H9 (cell line): ENCODE measurements around the gene NUP98. TPM values are rescaled to one million over a fixed set of nuclear protein-coding genes. Genes with fewer than 3 reads are reported as not detected.

ENCODE experiments used
- DNase-seq: peaks from one replicate; pipeline ENCODE4 v3.0.0-alpha.2; 2017
- H2AFZ ChIP-seq: one replicate; pipeline ENCODE4 v1.6.1; 2013; ENCODE audit warnings: mild to moderate bottlenecking, low read length, control low read depth, moderate library complexity
- H2AK5ac ChIP-seq: 2 replicates; pipeline ENCODE4 v1.6.1; 2013; ENCODE audit warnings: low read length, control low read depth, mixed read lengths; ENCODE audit not compliant: insufficient read length
- H2BK120ac ChIP-seq: one replicate; pipeline ENCODE4 v1.6.1; 2013; ENCODE audit warnings: low read depth, mild to moderate bottlenecking, low read length, control low read depth, inconsistent platforms; ENCODE audit not compliant: poor library complexity, severe bottlenecking
- H2BK12ac ChIP-seq: 2 replicates; pipeline ENCODE4 v1.6.1; 2013; ENCODE audit warnings: low read length, control low read depth, mixed read lengths, low read depth; ENCODE audit not compliant: insufficient read length
- H2BK15ac ChIP-seq: 2 replicates; pipeline ENCODE4 v1.6.1; 2013; ENCODE audit warnings: low read depth, low read length, control low read depth
- H2BK20ac ChIP-seq: one replicate; pipeline ENCODE4 v1.6.1; 2013; ENCODE audit warnings: low read depth, mild to moderate bottlenecking, low read length, control low read depth, inconsistent platforms; ENCODE audit not compliant: poor library complexity, severe bottlenecking
- H2BK5ac ChIP-seq: 2 replicates; pipeline ENCODE4 v1.6.1; 2013; ENCODE audit warnings: low read length, control low read depth, mixed read lengths; ENCODE audit not compliant: insufficient read length
- H3K14ac ChIP-seq: 2 replicates; pipeline ENCODE4 v1.6.1; 2013; ENCODE audit warnings: low read length, control low read depth; ENCODE audit not compliant: insufficient read depth
- H3K18ac ChIP-seq: 2 replicates; pipeline ENCODE4 v1.6.1; 2013; ENCODE audit warnings: low read depth, mild to moderate bottlenecking, mixed read lengths, low read length, control low read depth; ENCODE audit not compliant: insufficient read length
- H3K23ac ChIP-seq: 2 replicates; pipeline ENCODE4 v1.6.1; 2013; ENCODE audit warnings: low read length, control low read depth, mixed read lengths, low read depth; ENCODE audit not compliant: insufficient read length
- H3K23me2 ChIP-seq: 2 replicates; pipeline ENCODE4 v1.6.1; 2013; ENCODE audit warnings: low read depth, mild to moderate bottlenecking, mixed read lengths, low read length, control low read depth; ENCODE audit not compliant: insufficient read length, poor library complexity, severe bottlenecking
- H3K27ac ChIP-seq: 2 replicates; pipeline ENCODE4 v1.5.1; 2013; ENCODE audit warnings: low read length, control low read depth, mixed read lengths, low read depth; ENCODE audit not compliant: insufficient read length
- H3K27me3 ChIP-seq: 2 replicates; pipeline ENCODE4 v1.6.1; 2013; ENCODE audit warnings: low read length, control low read depth, inconsistent platforms; ENCODE audit not compliant: insufficient read depth
- H3K4ac ChIP-seq: 2 replicates; pipeline ENCODE4 v1.6.1; 2013; ENCODE audit warnings: low read depth, mild to moderate bottlenecking, control low read depth, inconsistent platforms, low read length, moderate library complexity
- H3K4me1 ChIP-seq: 2 replicates; pipeline ENCODE4 v1.6.1; 2013; ENCODE audit warnings: low read length, control low read depth, inconsistent platforms; ENCODE audit not compliant: insufficient read depth
- H3K4me2 ChIP-seq: 2 replicates; pipeline ENCODE4 v1.6.1; 2013; ENCODE audit warnings: low read length, control low read depth, mixed read lengths; ENCODE audit not compliant: insufficient read length, insufficient read depth
- H3K56ac ChIP-seq: 2 replicates; pipeline ENCODE4 v1.6.1; 2013; ENCODE audit warnings: low read depth, mild to moderate bottlenecking, mixed read lengths, low read length, control low read depth; ENCODE audit not compliant: insufficient read length
- H3K79me1 ChIP-seq: 2 replicates; pipeline ENCODE4 v1.6.1; 2013; ENCODE audit warnings: low read depth, mild to moderate bottlenecking, moderate library complexity, low read length, control low read depth, inconsistent platforms; ENCODE audit not compliant: insufficient read depth, poor library complexity, severe bottlenecking
- H3K79me2 ChIP-seq: 2 replicates; pipeline ENCODE4 v1.6.1; 2013; ENCODE audit warnings: low read length, control low read depth, inconsistent platforms; ENCODE audit not compliant: insufficient read depth
- H3K9ac ChIP-seq: 2 replicates; pipeline ENCODE4 v1.6.1; 2013; ENCODE audit warnings: low read length, control low read depth, mixed read lengths; ENCODE audit not compliant: insufficient read length; ENCODE audit errors: extremely low read depth
- H3K9me3 ChIP-seq: one replicate; pipeline ENCODE4 v1.6.1; 2013; ENCODE audit warnings: low read depth, low read length, inconsistent platforms; ENCODE audit not compliant: control insufficient read depth
- H3T11ph ChIP-seq: one replicate; pipeline ENCODE4 v1.6.1; 2013; ENCODE audit warnings: mild to moderate bottlenecking, low read length, control low read depth, inconsistent platforms
- H4K20me1 ChIP-seq: one replicate; pipeline ENCODE4 v1.6.1; 2013; ENCODE audit not compliant: control insufficient read depth, insufficient read length, insufficient read depth
- H4K5ac ChIP-seq: 2 replicates; pipeline ENCODE4 v1.6.1; 2013; ENCODE audit warnings: low read depth, mild to moderate bottlenecking, mixed read lengths, low read length, control low read depth; ENCODE audit not compliant: insufficient read length
- H4K8ac ChIP-seq: replicated peaks from 2 replicates; pipeline ENCODE4 v1.6.1; 2013; ENCODE audit warnings: low read length, control low read depth, mixed read lengths, low read depth; ENCODE audit not compliant: insufficient read length
- H4K91ac ChIP-seq: 2 replicates; pipeline ENCODE4 v1.6.1; 2013; ENCODE audit warnings: low read depth, mild to moderate bottlenecking, moderate library complexity, mixed read lengths, low read length, control low read depth; ENCODE audit not compliant: insufficient read length
- H3K27ac Mint-ChIP-seq, 3 experiments: 2 replicates in 2 of 3; 3 replicates in 1 of 3; pipeline ENCODE4 v1.8.0; 2020 to 2021; ENCODE audit warnings: mixed read lengths in 3 of 3, mild to moderate bottlenecking in 1 of 3, moderate library complexity in 1 of 3
- H3K27me3 Mint-ChIP-seq: 2 replicates; pipeline ENCODE4 v1.8.0; 2021; ENCODE audit warnings: low read depth, mild to moderate bottlenecking, moderate library complexity, mixed read lengths
- H3K36me3 Mint-ChIP-seq, 3 experiments: 2 replicates in 2 of 3; 3 replicates in 1 of 3; pipeline ENCODE4 v1.8.0; 2020 to 2021; ENCODE audit warnings: low read depth in 3 of 3, mixed read lengths in 3 of 3; ENCODE audit not compliant: insufficient read depth in 1 of 3
- H3K4me1 Mint-ChIP-seq, 2 experiments: 2 replicates each; pipeline ENCODE4 v1.8.0; 2020; ENCODE audit warnings: mixed read lengths in 2 of 2
- H3K4me3 Mint-ChIP-seq, 2 experiments: 2 replicates in 1 of 2; 3 replicates in 1 of 2; pipeline ENCODE4 v1.8.0; 2020 to 2021; ENCODE audit warnings: mild to moderate bottlenecking in 2 of 2, mixed read lengths in 2 of 2, moderate library complexity in 1 of 2
- H3K9me3 Mint-ChIP-seq, 2 experiments: 2 replicates in 1 of 2; 3 replicates in 1 of 2; pipeline ENCODE4 v1.8.0; 2020; ENCODE audit warnings: mild to moderate bottlenecking in 2 of 2, mixed read lengths in 2 of 2, moderate library complexity in 1 of 2
- WGBS: extraction: QIAGEN DNeasy Blood & Tissue Kit; methylation state at CpG from one replicate; pipeline ENCODE4 v1.1.7; 2013; ENCODE audit warnings: missing lambda C conversion rate, low lambda C conversion rate, mixed read lengths; ENCODE audit not compliant: insufficient read length; ENCODE audit errors: extremely low coverage; 5-methylcytosine and 5-hydroxymethylcytosine counted together
- total RNA-seq: library from RNA; stranded (reverse); gene quantifications from 2 replicates; pipeline ENCODE4 v1.2.1, GENCODE V29; 2021
- TF ChIP-seq, protein P1 (sequence below): fragments of 200-600 bp; sonication (generic); conservative IDR thresholded peaks from 3 replicates; pipeline ENCODE4 v1.8.0; 2021; ENCODE audit warnings: antibody characterized with exemption, mild to moderate bottlenecking

The NUP98 gene
- total RNA-seq, 1 experiment from 2014 or later: 105 TPM

DNA sequence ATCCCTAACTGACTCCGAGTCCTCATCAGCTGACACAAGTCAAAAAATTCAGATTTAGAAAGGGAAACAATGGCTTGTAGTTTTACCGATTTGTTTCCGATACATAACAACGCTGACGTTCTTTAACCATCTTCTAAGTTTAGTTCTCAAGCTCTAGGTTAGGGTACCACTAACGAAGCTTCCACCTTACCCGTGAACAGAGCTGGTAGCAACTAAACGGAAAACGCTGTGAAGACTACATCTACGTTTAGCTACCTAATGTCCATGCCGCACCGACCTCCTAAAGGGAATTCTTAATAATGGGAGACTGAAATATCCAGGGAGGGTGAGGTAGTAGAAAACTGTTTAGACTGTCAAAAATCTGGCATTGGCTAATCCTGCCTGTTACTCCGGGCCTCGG is 1.0 kb downstream of the NUP98 start:
- no peaks in the 10 kb centered on the region for H3K9me3 ChIP-seq
- no peak for DNase-seq
- H3K27ac ChIP-seq: no peak overlapping the region
- no peak overlapping the region for H4K5ac ChIP-seq
- no peak overlapping the region for H4K91ac ChIP-seq
- H3K27me3 ChIP-seq: no peaks in the 10 kb centered on the region
- Mint-ChIP-seq H3K36me3 (peaks cover 29 to 31% (median 30%) of the 10 kb centered on the region in 3 experiments), H3K4me3 (peak overlapping the region; percentile 89 to 97), H3K27me3 (no peaks in the 10 kb centered on the region), H3K27ac (peak overlapping the region; percentile 31 to 91 (median 42); a peak in 4 of 7 replicates), H3K4me1 (peaks cover 14 to 21% of the 10 kb centered on the region in 2 experiments), H3K9me3 (peaks cover 0 to 2% of the 10 kb centered on the region in 2 experiments; a peak in 1 of 5 replicates)
- H3K4ac ChIP-seq: no peak overlapping the region
- H2AFZ ChIP-seq: no peak overlapping the region
- H2AK5ac ChIP-seq: no peak overlapping the region
- no peaks in the 10 kb centered on the region for H3K4me1 ChIP-seq
- H3K79me2 ChIP-seq: peaks cover 35% of the 10 kb centered on the region
- peak overlapping the region; percentile 92 for H3K4me2 ChIP-seq
- H3T11ph ChIP-seq: no peak overlapping the region
- no CpG with 5 or more reads among the region's 14 CpGs for WGBS
- no peak overlapping the region for H3K14ac ChIP-seq
- H3K18ac ChIP-seq: no peak overlapping the region
- peaks cover 5% of the 10 kb centered on the region for H3K23me2 ChIP-seq
- no peak overlapping the region for H2BK12ac ChIP-seq
- H2BK120ac ChIP-seq: no peak overlapping the region
- peak overlapping the region; percentile 75 for H3K9ac ChIP-seq
- no peak overlapping the region for H2BK20ac ChIP-seq
- no peak overlapping the region for H4K8ac ChIP-seq
- H2BK15ac ChIP-seq: no peak overlapping the region
- H3K56ac ChIP-seq: no peak overlapping the region
- no peak overlapping the region for H2BK5ac ChIP-seq
- H4K20me1 ChIP-seq: no peaks in the 10 kb centered on the region
- no peak overlapping the region for H3K23ac ChIP-seq
- H3K79me1 ChIP-seq: no peaks in the 10 kb centered on the region
- TF ChIP-seq, protein P1, sequence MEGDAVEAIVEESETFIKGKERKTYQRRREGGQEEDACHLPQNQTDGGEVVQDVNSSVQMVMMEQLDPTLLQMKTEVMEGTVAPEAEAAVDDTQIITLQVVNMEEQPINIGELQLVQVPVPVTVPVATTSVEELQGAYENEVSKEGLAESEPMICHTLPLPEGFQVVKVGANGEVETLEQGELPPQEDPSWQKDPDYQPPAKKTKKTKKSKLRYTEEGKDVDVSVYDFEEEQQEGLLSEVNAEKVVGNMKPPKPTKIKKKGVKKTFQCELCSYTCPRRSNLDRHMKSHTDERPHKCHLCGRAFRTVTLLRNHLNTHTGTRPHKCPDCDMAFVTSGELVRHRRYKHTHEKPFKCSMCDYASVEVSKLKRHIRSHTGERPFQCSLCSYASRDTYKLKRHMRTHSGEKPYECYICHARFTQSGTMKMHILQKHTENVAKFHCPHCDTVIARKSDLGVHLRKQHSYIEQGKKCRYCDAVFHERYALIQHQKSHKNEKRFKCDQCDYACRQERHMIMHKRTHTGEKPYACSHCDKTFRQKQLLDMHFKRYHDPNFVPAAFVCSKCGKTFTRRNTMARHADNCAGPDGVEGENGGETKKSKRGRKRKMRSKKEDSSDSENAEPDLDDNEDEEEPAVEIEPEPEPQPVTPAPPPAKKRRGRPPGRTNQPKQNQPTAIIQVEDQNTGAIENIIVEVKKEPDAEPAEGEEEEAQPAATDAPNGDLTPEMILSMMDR: no peak
